Sigmoid colon (tissue), 7 donors: ENCODE measurements around the gene TTC3. TPM values are rescaled to one million over a fixed set of nuclear protein-coding genes. Genes with fewer than 3 reads are reported as not detected.

ENCODE experiments used
- DNase-seq: peaks from one replicate; pipeline ENCODE4 v3.0.0-alpha.2; 2019
- H3K27ac ChIP-seq, 4 donors: fragments of 200-600 bp; sonication (generic); one replicate each; pipeline ENCODE4 v1.5.1; 2016 to 2019; ENCODE audit warnings: mild to moderate bottlenecking in 1 of 4
- H3K27me3 ChIP-seq, 3 donors: fragments of 200-600 bp; sonication (generic); one replicate each; pipeline ENCODE4 v1.5.1; 2019; ENCODE audit warnings: mild to moderate bottlenecking in 1 of 3
- H3K36me3 ChIP-seq, 4 donors: fragments of 200-600 bp; sonication (generic); one replicate each; pipeline ENCODE4 v1.5.1; 2016 to 2019
- H3K4me1 ChIP-seq, 4 donors: fragments of 200-600 bp; sonication (generic); one replicate each; pipeline ENCODE4 v1.5.1; 2017 to 2019
- H3K4me3 ChIP-seq, 4 donors: fragments of 200-600 bp; sonication (generic); one replicate each; pipeline ENCODE4 v1.5.1; 2017 to 2019; ENCODE audit warnings: mild to moderate bottlenecking in 2 of 4, moderate library complexity in 1 of 4
- H3K9me3 ChIP-seq, 4 donors: fragments of 200-600 bp in 3 of 4; sonication (generic) in 3 of 4; one replicate each; pipeline versions ENCODE4 v1.5.1 to v1.6.1; 2013 to 2019
- CTCF ChIP-seq, 4 experiments: fragments of 450-650 bp in 3 of 4; fragments of 200-600 bp in 1 of 4; IDR thresholded peaks; one replicate each; pipeline ENCODE4 v1.5.1; 2016 to 2019; ENCODE audit warnings: antibody characterized with exemption in 4 of 4, mild to moderate bottlenecking in 3 of 4, moderate library complexity in 2 of 4
- EP300 ChIP-seq, 4 donors: sonication (generic); formaldehyde crosslinking; IDR thresholded peaks; one replicate each; pipeline ENCODE4 v1.6.1; 2017; ENCODE audit warnings: antibody characterized with exemption in 4 of 4
- POLR2A ChIP-seq, 2 donors: fragments of 450-650 bp; IDR thresholded peaks; one replicate each; pipeline ENCODE4 v1.6.1; 2016; ENCODE audit warnings: antibody characterized with exemption in 2 of 2, mild to moderate bottlenecking in 2 of 2, moderate library complexity in 2 of 2
- POLR2AphosphoS5 ChIP-seq, 4 donors: sonication (generic); formaldehyde crosslinking; IDR thresholded peaks; one replicate each; pipeline ENCODE4 v1.6.1; 2017; ENCODE audit warnings: antibody characterized with exemption in 4 of 4
- WGBS, 2 donors: extraction: QIAGEN DNeasy Blood & Tissue Kit; methylation state at CpG; one replicate each; pipeline ENCODE4 v1.1.7; 2013; 5-methylcytosine and 5-hydroxymethylcytosine counted together
- intact Hi-C: fragments of 100-400 bp; cut with DNase I; formaldehyde crosslinking; loops from one replicate; pipeline ENCODE4 v1.15.1; 2023
- polyA plus RNA-seq, 3 donors: library from polyadenylated mRNA; stranded (reverse); fragments of 200-250 nt; gene quantifications; one replicate each; pipeline ENCODE4 v1.2.3, GENCODE V29; 2013
- total RNA-seq, 4 donors: library from RNA; depleted of rRNA; stranded (reverse); fragments of >200 nt; gene quantifications; one replicate each; pipeline ENCODE4 v1.1.0, GENCODE V29; 2016
- donor health status: healthy with polysubstance abuse.
- donor health status: Bipolar disorder and iron deficiency.
- donor health status: healthy.

TTC3 gene
- total and polyA plus RNA-seq, 7 donors, result 22.2 to 151 (median 108) TPM

GRCh38 chr21:37118187-37118826 lies 45.3 kb downstream of the TTC3 start:
- Histone ChIP-seq H3K4me1 (no peaks in the 10 kb centered on the region), H3K9me3 (no peaks in the 10 kb centered on the region), H3K27ac (no peak overlapping the region), H3K4me3 (no peak overlapping the region), H3K36me3 (peaks cover 0 to 4% (median 0%) of the 10 kb centered on the region in 4 donors), H3K27me3 (no peaks in the 10 kb centered on the region)
- TF ChIP-seq POLR2A (IDR thresholded peaks at IDR 0.05) (no peak), EP300 (IDR thresholded peaks at IDR 0.05) (no peak), CTCF (IDR thresholded peaks at IDR 0.05) (no peak), POLR2AphosphoS5 (IDR thresholded peaks at IDR 0.05) (no peak)
- 0 to 62% methylated on average over 1 of the region's 1 CpG for WGBS, 2 donors
- no peak for DNase-seq
- intact Hi-C loops, result no loop called here

GRCh38 chr21:37119421-37120218 lies 46.6 kb downstream of the TTC3 start:
- no peak for TF ChIP-seq CTCF (IDR thresholded peaks at IDR 0.05)
- TF ChIP-seq POLR2A (IDR thresholded peaks at IDR 0.05), result no peak
- no peak for TF ChIP-seq POLR2AphosphoS5 (IDR thresholded peaks at IDR 0.05)
- TF ChIP-seq EP300 (IDR thresholded peaks at IDR 0.05), result no peak
- Histone ChIP-seq H3K9me3 (no peaks in the 10 kb centered on the region), H3K4me3 (no peak overlapping the region), H3K36me3 (peaks cover 0 to 5% (median 0%) of the 10 kb centered on the region in 4 donors), H3K27me3 (no peaks in the 10 kb centered on the region), H3K27ac (no peak overlapping the region), H3K4me1 (no peaks in the 10 kb centered on the region)
- WGBS, 2 donors, result 76 to 88% methylated on average over 6 of the region's 6 CpGs
- DNase-seq, result no peak
- intact Hi-C loops, result no loop called here

GRCh38 chr21:37128076-37128475 lies 55.0 kb downstream of the TTC3 start:
- H3K27ac ChIP-seq, result no peak overlapping the region
- peaks cover 0 to 79% (median 16%) of the 10 kb centered on the region in 4 donors for H3K36me3 ChIP-seq
- H3K4me3 ChIP-seq, result no peak overlapping the region
- no peaks in the 10 kb centered on the region for H3K27me3 ChIP-seq
- no peaks in the 10 kb centered on the region for H3K4me1 ChIP-seq
- intact Hi-C loops, result no loop called here
- no peaks in the 10 kb centered on the region for H3K9me3 ChIP-seq
- TF ChIP-seq CTCF (IDR thresholded peaks at IDR 0.05) (no peak), POLR2A (IDR thresholded peaks at IDR 0.05) (no peak), POLR2AphosphoS5 (IDR thresholded peaks at IDR 0.05) (no peak), EP300 (IDR thresholded peaks at IDR 0.05) (no peak)
- no peak for DNase-seq

GRCh38 chr21:37130971-37131370 lies 57.9 kb downstream of the TTC3 start:
- intact Hi-C loops, result no loop called here
- DNase-seq, result no peak
- Histone ChIP-seq H3K27me3 (no peaks in the 10 kb centered on the region), H3K9me3 (no peaks in the 10 kb centered on the region), H3K36me3 (peaks cover 6 to 97% (median 26%) of the 10 kb centered on the region in 4 donors), H3K4me3 (no peak overlapping the region), H3K4me1 (no peaks in the 10 kb centered on the region), H3K27ac (no peak overlapping the region)
- TF ChIP-seq POLR2A (IDR thresholded peaks at IDR 0.05), result no peak
- TF ChIP-seq CTCF (IDR thresholded peaks at IDR 0.05), result no peak
- no peak for TF ChIP-seq POLR2AphosphoS5 (IDR thresholded peaks at IDR 0.05)
- TF ChIP-seq EP300 (IDR thresholded peaks at IDR 0.05), result no peak
- 68 to 80% methylated on average over 2 of the region's 2 CpGs for WGBS, 2 donors
